Measurements from ENCODE around the gene CHKA.

The CHKA gene

GRCh38 chr11:68133761-68134160, 12.6 kb upstream of the CHKA start:
- TF ChIP-seq CTCF (IDR thresholded peaks at IDR 0.05): no peak

GRCh38 chr11:68130121-68130520, 8.9 kb upstream of the CHKA start:
- no peak for TF ChIP-seq CTCF (IDR thresholded peaks at IDR 0.05)

GRCh38 chr11:68128682-68129327, 7.6 kb upstream of the CHKA start:
- TF ChIP-seq CTCF (IDR thresholded peaks at IDR 0.05): no peak

- TF ChIP-seq CTCF (IDR thresholded peaks at IDR 0.05): no peak
These were observed 6.8 kb upstream of the CHKA start for GRCh38 chr11:68127714-68128681.

GRCh38 chr11:68125164-68125563, 4.0 kb upstream of the CHKA start:
- no peak for TF ChIP-seq CTCF (IDR thresholded peaks at IDR 0.05)

- TF ChIP-seq CTCF (IDR thresholded peaks at IDR 0.05): no peak
These were observed 1.9 kb upstream of the CHKA start for GRCh38 chr11:68122936-68123539.

GRCh38 chr11:68120273-68121066, 718 bp downstream of the CHKA start:
- no peak for TF ChIP-seq CTCF (IDR thresholded peaks at IDR 0.05)
